T-cell (primary cell): Measurements from ENCODE around the gene ARL13A. TPM values are rescaled to one million over a fixed set of nuclear protein-coding genes. Genes with fewer than 3 reads are reported as not detected.

ENCODE experiments used
- ATAC-seq, 4 experiments: fragments of 200-7000 bp in 3 of 4; fragments of 150-1000 bp in 1 of 4; cut with Tn5 transposase; replicated peaks in 1 of 4; 1 replicate in 3 of 4; 2 replicates in 1 of 4; pipeline ENCODE4 v1.10.0; 2021; ENCODE audit warnings: moderate library complexity in 3 of 4, mild to moderate bottlenecking in 2 of 4, moderate number of reproducible peaks in 1 of 4
- CTCF ChIA-PET, 2 donors: fragments of 300-600 bp; sonication (Branson Sonifier 250); formaldehyde crosslinking; loops; one replicate each; lab custom pipeline; 2022; ENCODE audit warnings: antibody characterized with exemption in 2 of 2; lab: Charles Lee
- POLR2A ChIA-PET, 2 donors: fragments of 300-600 bp; sonication (Branson Sonifier 250); formaldehyde crosslinking; loops; one replicate each; lab custom pipeline; 2022; ENCODE audit warnings: antibody characterized with exemption in 2 of 2; lab: Charles Lee
- DNase-seq, 35 experiments: peaks; one replicate each; pipeline versions ENCODE4 v3.0.0 to v3.0.0-alpha.2; 2013 to 2023
- H3K27ac ChIP-seq: one replicate; pipeline ENCODE4 v1.5.1; 2013; ENCODE audit warnings: low read length
- H3K27me3 ChIP-seq, 2 experiments: replicated peaks in 1 of 2; 1 replicate in 1 of 2; 2 replicates in 1 of 2; pipeline versions ENCODE4 v1.6.1 to v1.7.0; 2013; ENCODE audit warnings: low read length in 1 of 2, mixed read lengths in 1 of 2; ENCODE audit not compliant: control insufficient read depth in 2 of 2, insufficient read depth in 2 of 2; ENCODE audit errors: extremely low read depth in 1 of 2
- H3K36me3 ChIP-seq, 2 donors: 1 replicate in 1 of 2; 2 replicates in 1 of 2; pipeline versions ENCODE4 v1.6.1 to v1.7.0; 2013; ENCODE audit warnings: low read length in 1 of 2; ENCODE audit not compliant: control insufficient read depth in 2 of 2, insufficient read depth in 1 of 2; ENCODE audit errors: extremely low read depth in 1 of 2
- H3K4me1 ChIP-seq, 2 experiments: 1 replicate in 1 of 2; 2 replicates in 1 of 2; pipeline versions ENCODE4 v1.6.1 to v1.7.0; 2013; ENCODE audit warnings: low read length in 2 of 2, mixed read lengths in 1 of 2; ENCODE audit not compliant: insufficient read depth in 2 of 2, control insufficient read depth in 1 of 2; ENCODE audit errors: extremely low read depth in 1 of 2
- H3K4me3 ChIP-seq, 2 donors: 1 replicate in 1 of 2; 2 replicates in 1 of 2; pipeline versions ENCODE4 v1.5.1 to v1.7.0; 2013; ENCODE audit warnings: mild to moderate bottlenecking in 2 of 2, low read length in 1 of 2, moderate library complexity in 1 of 2; ENCODE audit not compliant: control insufficient read depth in 1 of 2; ENCODE audit errors: extremely low read depth in 1 of 2
- H3K9me3 ChIP-seq: 2 replicates; pipeline ENCODE4 v1.7.0; 2013
- H3K27ac Mint-ChIP-seq, 2 donors: one replicate each; pipeline ENCODE4 v1.8.0; 2020 to 2021; ENCODE audit warnings: mild to moderate bottlenecking in 2 of 2, mixed read lengths in 2 of 2
- H3K27me3 Mint-ChIP-seq, 2 donors: one replicate each; pipeline ENCODE4 v1.8.0; 2021 to 2022; ENCODE audit warnings: mixed read lengths in 2 of 2
- H3K36me3 Mint-ChIP-seq: one replicate; pipeline ENCODE4 v1.8.0; 2021; ENCODE audit warnings: mixed read lengths
- H3K4me1 Mint-ChIP-seq, 3 donors: one replicate each; pipeline ENCODE4 v1.8.0; 2020 to 2022; ENCODE audit warnings: mixed read lengths in 3 of 3, mild to moderate bottlenecking in 1 of 3
- H3K4me3 Mint-ChIP-seq, 3 donors: one replicate each; pipeline ENCODE4 v1.8.0; 2020 to 2022; ENCODE audit warnings: mild to moderate bottlenecking in 3 of 3, mixed read lengths in 3 of 3, moderate library complexity in 3 of 3
- H3K9me3 Mint-ChIP-seq, 3 donors: one replicate each; pipeline ENCODE4 v1.8.0; 2020 to 2022; ENCODE audit warnings: mixed read lengths in 3 of 3
- WGBS: methylation state at CpG from one replicate; pipeline ENCODE4 v1.1.5; 2013; ENCODE audit warnings: missing lambda C conversion rate; ENCODE audit not compliant: insufficient coverage; 5-methylcytosine and 5-hydroxymethylcytosine counted together
- total RNA-seq, 35 experiments: library from RNA in 6 of 35; stranded (reverse) in 6 of 35; fragments of 120-200 nt in 1 of 35; gene quantifications; one replicate each; pipeline versions ENCODE4 v1.2.1 to v1.2.4 and lab custom pipeline; 2013 to 2026

The ARL13A gene
- total RNA-seq, 5 donors from 2014 or later (not counting 1 experiment from before 2014, with no cell fraction given): not detected

DNA sequence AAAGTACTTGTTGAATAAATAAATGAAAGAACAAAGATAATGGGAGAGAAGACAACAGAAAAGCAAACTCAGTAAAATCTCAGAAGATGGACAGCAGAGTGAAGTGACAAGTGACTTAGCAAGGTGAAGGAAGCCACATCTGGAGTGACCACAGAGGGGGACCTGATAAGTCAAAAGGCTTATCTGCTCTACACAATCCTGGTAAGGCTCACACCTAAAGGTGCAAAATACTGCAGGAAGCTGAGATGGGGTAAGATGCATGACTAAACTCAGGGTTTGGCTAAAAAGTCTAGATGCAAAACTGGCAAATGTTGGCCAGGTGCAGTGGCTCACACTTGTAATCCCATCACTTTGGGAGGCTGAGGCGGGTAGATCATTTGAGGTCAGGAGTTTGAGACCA is 60.2 kb downstream of the ARL13A start:
- H3K27me3 ChIP-seq: no peaks in the 10 kb centered on the region
- Mint-ChIP-seq H3K27me3 (no peaks in the 10 kb centered on the region), H3K4me1 (peaks cover 0 to 13% (median 3%) of the 10 kb centered on the region in 3 donors), H3K4me3 (no peak overlapping the region), H3K9me3 (no peaks in the 10 kb centered on the region), H3K27ac (no peak overlapping the region), H3K36me3 (peaks cover 33% of the 10 kb centered on the region)
- CTCF ChIA-PET: no interaction called here
- H3K9me3 ChIP-seq: no peaks in the 10 kb centered on the region
- H3K36me3 ChIP-seq: peaks cover under 1 to 32% of the 10 kb centered on the region in 2 donors
- POLR2A ChIA-PET: no interaction called here
- H3K4me3 ChIP-seq: no peak overlapping the region
- DNase-seq (no peak), ATAC-seq (no peak)
- no CpG with 5 or more reads among the region's 1 CpG for WGBS
- H3K27ac ChIP-seq: no peak overlapping the region
- no peaks in the 10 kb centered on the region for H3K4me1 ChIP-seq

DNA sequence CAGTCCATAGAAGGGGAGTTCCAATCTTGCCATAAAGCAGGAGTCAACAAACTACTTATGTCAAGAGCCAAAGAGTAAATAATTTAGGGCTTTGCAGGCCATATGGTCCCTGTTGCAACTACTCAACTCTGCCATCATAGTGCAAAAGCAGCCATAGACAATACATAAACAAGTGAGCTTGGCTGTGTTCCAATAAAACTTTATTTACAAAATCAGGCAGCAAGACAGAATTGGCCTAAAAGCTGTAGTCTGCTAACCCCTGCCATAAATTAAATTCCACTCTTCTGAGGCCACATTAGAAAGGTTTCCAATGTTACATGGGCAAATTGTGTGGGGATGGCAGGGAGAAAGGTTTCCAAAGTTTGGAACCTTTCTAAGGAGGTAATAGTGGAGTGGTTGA is 67.7 kb downstream of the ARL13A start:
- H3K27me3 Mint-ChIP-seq: no peaks in the 10 kb centered on the region
- no peaks in the 10 kb centered on the region for H3K9me3 Mint-ChIP-seq
- DNase-seq (no peak), ATAC-seq (no peak)
- Histone ChIP-seq H3K27me3 (no peaks in the 10 kb centered on the region), H3K4me3 (no peak overlapping the region), H3K36me3 (peaks cover 10 to 39% of the 10 kb centered on the region in 2 donors), H3K4me1 (no peaks in the 10 kb centered on the region), H3K9me3 (no peaks in the 10 kb centered on the region), H3K27ac (no peak overlapping the region)
- no peak overlapping the region for H3K4me3 Mint-ChIP-seq
- H3K36me3 Mint-ChIP-seq: peaks cover 28% of the 10 kb centered on the region
- no peak overlapping the region for H3K27ac Mint-ChIP-seq
- H3K4me1 Mint-ChIP-seq: peaks cover 0 to 7% (median 0%) of the 10 kb centered on the region in 3 donors
- ChIA-PET CTCF (no interaction called here), POLR2A (interaction anchor here in 1 of 2 donors (0.6 kb wide), 1 partner anchor 36 kb away, joined by 4 read pairs; no protein-coding TSS in a partner anchor)

DNA sequence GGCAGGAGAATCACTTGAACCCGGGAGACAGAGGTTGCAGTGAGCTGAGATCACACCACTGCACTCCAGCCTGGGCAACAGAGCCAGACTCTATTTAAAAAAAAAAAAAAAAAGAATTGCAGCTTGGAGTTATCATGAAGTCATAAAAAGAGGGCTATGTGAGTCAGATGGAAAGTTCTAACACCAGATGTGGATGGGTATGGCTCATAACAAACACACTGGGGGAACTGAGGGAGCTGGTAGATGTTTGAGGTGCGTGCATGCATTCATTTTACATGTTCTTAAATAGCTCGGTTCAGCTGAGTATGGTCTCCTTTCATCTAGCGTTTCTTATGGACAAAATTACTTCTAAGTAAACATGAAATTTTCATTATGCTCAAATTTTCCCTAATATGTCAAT is 70.7 kb downstream of the ARL13A start:
- Histone ChIP-seq H3K36me3 (peaks cover 5 to 41% of the 10 kb centered on the region in 2 donors), H3K4me1 (no peaks in the 10 kb centered on the region), H3K9me3 (no peaks in the 10 kb centered on the region), H3K27me3 (no peaks in the 10 kb centered on the region), H3K27ac (no peak overlapping the region), H3K4me3 (no peak overlapping the region)
- Mint-ChIP-seq H3K27me3 (no peaks in the 10 kb centered on the region), H3K36me3 (peaks cover 29% of the 10 kb centered on the region), H3K4me1 (peaks cover 0 to 15% (median 2%) of the 10 kb centered on the region in 3 donors), H3K9me3 (no peaks in the 10 kb centered on the region), H3K4me3 (no peak overlapping the region), H3K27ac (no peak overlapping the region)
- no peak for DNase-seq
- ChIA-PET POLR2A (no interaction called here), CTCF (interaction anchor here in 1 of 2 donors (0.7 kb wide), 1 partner anchor 8 kb away, joined by 4 read pairs; no protein-coding TSS in a partner anchor)
- ATAC-seq: no peak
- WGBS: no CpG with 5 or more reads among the region's 4 CpGs

Other genes starting within 250 kb of the ARL13A start
- under 1 TPM in 4 of 5 donors, not detected in 1; 0.12 to 0.82 (median 0.29) TPM for gene SYTL4, start 237.6 kb upstream of the ARL13A start, total RNA-seq
- gene CSTF2, start 149.3 kb upstream of the ARL13A start, total RNA-seq: 10 to 100 TPM in 4 of 5 donors, 1 to 10 TPM in 1; 9.3 to 17.7 (median 15.0) TPM
- not detected for gene NOX1, start 95.3 kb upstream of the ARL13A start, total RNA-seq
- gene XKRX, start 40.8 kb upstream of the ARL13A start, total RNA-seq: 1 to 10 TPM in 4 of 5 donors, under 1 TPM in 1; 0.53 to 4.8 (median 1.8) TPM
- 10 to 100 TPM; 34.7 to 45.8 (median 43.6) TPM for gene TRMT2B, start 82.4 kb downstream of the ARL13A start, total RNA-seq
- gene TMEM35A, start 109.2 kb downstream of the ARL13A start, total RNA-seq: not detected
- under 1 TPM; 0.42 to 0.95 (median 0.85) TPM for gene CENPI, start 128.5 kb downstream of the ARL13A start, total RNA-seq